RWPE1 (cell line): Measurements from ENCODE around the gene RGS19.

Source experiments
- CTCF ChIA-PET: fragments of 350-600 bp; sonication (Branson Sonifier 250); formaldehyde crosslinking; extraction: SDS; loops from one replicate; lab custom pipeline; 2021; lab: Yijun Ruan, JAX
- POLR2A ChIA-PET: fragments of 400-600 bp; formaldehyde crosslinking; extraction: SDS; loops from one replicate; lab custom pipeline; 2020; ENCODE audit warnings: antibody characterized with exemption; ENCODE audit not compliant: low non-redundant PET; lab: Yijun Ruan, JAX
- DNase-seq: peaks from one replicate; pipeline ENCODE4 v3.0.0; 2012; ENCODE audit warnings: low spot score
- H3K27ac ChIP-seq: fragments of 450-650 bp; 2 replicates; pipeline ENCODE4 v1.5.1; 2017
- TF ChIP-seq, protein P1 (sequence below): fragments of 450-650 bp; conservative IDR thresholded peaks from 2 replicates; pipeline ENCODE4 v1.5.1; 2017; ENCODE audit warnings: low read depth, mild to moderate bottlenecking

RGS19 gene

GRCh38 chr20:64040231-64041039 lies 38.9 kb downstream of the RGS19 start:
- DNase-seq: no peak
- ChIA-PET POLR2A (no interaction called here), CTCF (interaction anchor here (0.5 to 6.4 kb wide), 11 partner anchors 12 to 359 kb away, joined by 3 to 98 read pairs (median 13); partner anchors contain the start of gene TCEA2)
- TF ChIP-seq, protein P1, sequence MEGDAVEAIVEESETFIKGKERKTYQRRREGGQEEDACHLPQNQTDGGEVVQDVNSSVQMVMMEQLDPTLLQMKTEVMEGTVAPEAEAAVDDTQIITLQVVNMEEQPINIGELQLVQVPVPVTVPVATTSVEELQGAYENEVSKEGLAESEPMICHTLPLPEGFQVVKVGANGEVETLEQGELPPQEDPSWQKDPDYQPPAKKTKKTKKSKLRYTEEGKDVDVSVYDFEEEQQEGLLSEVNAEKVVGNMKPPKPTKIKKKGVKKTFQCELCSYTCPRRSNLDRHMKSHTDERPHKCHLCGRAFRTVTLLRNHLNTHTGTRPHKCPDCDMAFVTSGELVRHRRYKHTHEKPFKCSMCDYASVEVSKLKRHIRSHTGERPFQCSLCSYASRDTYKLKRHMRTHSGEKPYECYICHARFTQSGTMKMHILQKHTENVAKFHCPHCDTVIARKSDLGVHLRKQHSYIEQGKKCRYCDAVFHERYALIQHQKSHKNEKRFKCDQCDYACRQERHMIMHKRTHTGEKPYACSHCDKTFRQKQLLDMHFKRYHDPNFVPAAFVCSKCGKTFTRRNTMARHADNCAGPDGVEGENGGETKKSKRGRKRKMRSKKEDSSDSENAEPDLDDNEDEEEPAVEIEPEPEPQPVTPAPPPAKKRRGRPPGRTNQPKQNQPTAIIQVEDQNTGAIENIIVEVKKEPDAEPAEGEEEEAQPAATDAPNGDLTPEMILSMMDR: no peak
- peak overlapping the region; percentile 58 for H3K27ac ChIP-seq

- H3K27ac ChIP-seq: peak overlapping the region; percentile 58
- CTCF ChIA-PET: interaction anchor here (0.5 to 6.4 kb wide), 37 partner anchors 8 to 709 kb away, joined by 3 to 98 read pairs (median 5); partner anchors contain the start of genes OPRL1, PPDPF, RGS19 and SOX18
- POLR2A ChIA-PET: interaction anchor here (0.6 to 1.6 kb wide), 3 partner anchors 12 to 32 kb away, joined by 3 to 5 read pairs (median 3); partner anchors contain the start of gene TCEA2
- TF ChIP-seq, protein P1: no peak
- DNase-seq: no peak
These were observed 39.8 kb downstream of the RGS19 start for GRCh38 chr20:64039293-64040160.

DNA sequence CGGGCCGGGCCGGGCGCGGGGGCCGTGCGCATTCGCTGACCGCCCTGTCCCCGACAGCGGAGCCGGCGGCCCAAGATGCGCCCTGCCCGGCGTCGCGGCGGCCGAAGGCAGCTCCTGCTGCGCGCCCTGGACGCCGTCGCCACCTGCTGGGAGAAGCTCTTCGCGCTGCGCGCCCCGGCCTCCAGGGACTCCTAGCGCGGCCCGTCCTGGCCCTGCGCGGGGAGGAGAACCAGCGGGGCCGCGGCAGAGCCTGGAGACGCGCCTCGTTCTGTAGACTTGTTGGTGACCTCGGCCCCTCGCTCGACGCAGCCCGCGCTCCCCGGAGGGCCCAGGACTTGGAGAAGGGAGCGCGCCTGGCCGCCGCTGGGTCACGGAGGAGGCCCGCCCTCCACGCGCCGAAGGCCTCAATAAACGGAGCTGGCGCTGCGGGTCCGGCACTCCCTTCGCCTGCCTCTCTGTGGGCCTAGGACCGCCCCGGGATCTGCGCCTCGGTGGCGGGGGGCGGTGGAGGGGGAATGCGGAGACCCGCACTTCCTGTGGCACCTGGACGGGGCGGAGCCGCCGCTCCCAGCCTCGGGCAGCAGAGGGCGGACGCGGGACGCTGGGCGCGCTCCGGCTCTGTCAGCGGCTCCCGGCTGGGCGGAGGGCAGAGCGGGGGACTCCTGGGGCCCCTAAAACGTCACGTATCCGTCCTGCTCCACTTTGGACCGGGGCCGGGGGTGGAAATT lies 40.6 kb downstream of the RGS19 start:
- CTCF ChIA-PET: interaction anchor here (0.5 to 6.4 kb wide), 57 partner anchors 8 to 779 kb away, joined by 3 to 98 read pairs (median 5); partner anchors contain the start of genes OPRL1, PCMTD2, PPDPF and RGS19
- TF ChIP-seq, protein P1: peak; percentile 97
- peak; percentile 88 for DNase-seq
- POLR2A ChIA-PET: interaction anchor here (0.6 to 1.6 kb wide), 4 partner anchors 11 to 31 kb away, joined by 3 to 5 read pairs (median 3); partner anchors contain the start of gene TCEA2
- peak overlapping the region; percentile 58 for H3K27ac ChIP-seq

- DNase-seq: no peak
- peak overlapping the region; percentile 58 for H3K27ac ChIP-seq
- TF ChIP-seq, protein P1: no peak
- ChIA-PET POLR2A (interaction anchor here (0.7 to 1.6 kb wide), 2 partner anchors 25 to 29 kb away, joined by 3 to 5 read pairs; partner anchors contain the start of gene TCEA2), CTCF (interaction anchor here (0.5 to 6.4 kb wide), 44 partner anchors 8 to 778 kb away, joined by 3 to 98 read pairs (median 6); partner anchors contain the start of genes OPRL1, PCMTD2, RGS19 and SOX18)
These were observed 41.1 kb downstream of the RGS19 start for GRCh38 chr20:64038224-64038564.

DNA sequence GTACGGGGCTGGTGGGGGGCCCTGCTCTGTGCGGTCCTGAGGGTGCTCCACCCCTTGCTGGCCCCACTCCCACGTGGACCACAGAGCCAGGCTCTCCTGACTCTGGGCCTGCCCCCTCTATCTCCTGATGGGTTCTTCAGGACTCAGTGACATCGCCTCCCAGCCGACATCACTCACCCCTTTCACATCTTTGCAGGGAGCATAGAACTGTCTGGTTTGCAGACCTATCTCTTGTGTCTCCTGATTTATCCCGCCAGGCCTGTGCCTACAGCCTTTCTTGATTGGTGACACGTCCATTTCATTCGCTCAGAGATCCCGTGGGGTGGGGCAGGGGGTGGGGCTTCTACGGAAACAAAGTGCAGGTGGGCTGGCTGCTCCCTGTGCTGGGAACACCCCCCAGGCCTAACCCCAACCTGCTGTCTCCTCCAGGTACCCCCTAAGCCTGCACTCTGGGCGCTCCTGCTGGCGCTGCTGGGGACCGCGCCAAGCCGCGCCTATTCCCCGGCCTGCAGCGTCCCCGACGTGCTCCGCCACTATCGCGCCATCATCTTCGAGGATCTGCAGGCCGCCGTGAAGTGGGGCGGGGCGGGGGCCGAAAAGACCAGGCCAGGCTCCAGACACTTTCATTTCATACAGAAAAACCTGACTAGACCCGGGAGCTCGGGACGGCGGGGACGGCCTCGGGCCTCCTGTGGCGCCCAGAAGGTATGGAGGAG lies 41.7 kb downstream of the RGS19 start:
- CTCF ChIA-PET: interaction anchor here (0.6 to 6.4 kb wide), 31 partner anchors 9 to 608 kb away, joined by 3 to 98 read pairs (median 6); partner anchors contain the start of genes OPRL1, RGS19 and TCEA2

More for the DNA sequence above, 41.7 kb downstream of the RGS19 start:
- H3K27ac ChIP-seq: no peak overlapping the region
- POLR2A ChIA-PET: interaction anchor here (0.7 to 1.0 kb wide), 2 partner anchors 25 to 29 kb away, joined by 3 to 4 read pairs; partner anchors contain the start of gene TCEA2
- TF ChIP-seq, protein P1: no peak
- no peak for DNase-seq
